ENCODE results near the gene PHF21A.
"Not testable (repeated sequence)": the region's sequence is repeated elsewhere in the genome, so short reads cannot be mapped to it uniquely, and the experiment has no call there.

Gene PHF21A

GRCh38 chr11:45918331-45918941, 202.8 kb downstream of the PHF21A start:
- peak in 1 of 2 experiments; percentile 63 for DNase-seq

GRCh38 chr11:45917623-45918330, 203.5 kb downstream of the PHF21A start, which contains the start of gene PEX16:
Gene PEX16 (minus strand): TSS chr11:45917877. CDS start chr11:45917811, 66 bp downstream.
- DNase-seq = peak; percentile 87 to 93

- no peak for DNase-seq
These were observed 204.0 kb downstream of the PHF21A start for GRCh38 chr11:45917286-45917622.

GRCh38 chr11:45915446-45915845, 205.8 kb downstream of the PHF21A start:
- DNase-seq = no peak

- no peak for DNase-seq
These were observed 207.2 kb downstream of the PHF21A start for GRCh38 chr11:45913942-45914635.

GRCh38 chr11:45913514-45913913, 207.7 kb downstream of the PHF21A start:
- no peak for DNase-seq

GRCh38 chr11:45910623-45911022, 210.6 kb downstream of the PHF21A start:
- DNase-seq = no peak

- no peak for DNase-seq
These were observed 211.4 kb downstream of the PHF21A start for GRCh38 chr11:45909594-45910475.

- DNase-seq = peak in 1 of 2 experiments; percentile 35
These were observed 213.3 kb downstream of the PHF21A start for GRCh38 chr11:45907911-45908370.

GRCh38 chr11:45906965-45907611, 214.2 kb downstream of the PHF21A start, which contains the start of gene FREY1:
Gene FREY1 (minus strand): TSS chr11:45907271. CDS start chr11:45907245, 26 bp downstream.
- DNase-seq = no peak

- no peak for DNase-seq
These were observed 215.1 kb downstream of the PHF21A start for GRCh38 chr11:45906096-45906682.

GRCh38 chr11:45905576-45905975, 215.7 kb downstream of the PHF21A start:
- DNase-seq = not testable (repeated sequence)

- no peak for DNase-seq
These were observed 216.2 kb downstream of the PHF21A start for GRCh38 chr11:45905095-45905494.

GRCh38 chr11:45904309-45904915, 216.8 kb downstream of the PHF21A start:
- DNase-seq = no peak

GRCh38 chr11:45902452-45903380, 218.5 kb downstream of the PHF21A start:
- DNase-seq = no peak

GRCh38 chr11:45901626-45902025, 219.6 kb downstream of the PHF21A start:
- no peak for DNase-seq

- DNase-seq = no peak
These were observed 220.2 kb downstream of the PHF21A start for GRCh38 chr11:45900916-45901617.

- not testable (repeated sequence) for DNase-seq
These were observed 221.0 kb downstream of the PHF21A start for GRCh38 chr11:45900175-45900800.
